WERI-Rb-1 (cell line): ENCODE measurements around the gene TTLL8.

Source experiments
- DNase-seq: peaks from one replicate; pipeline ENCODE4 v3.0.0-alpha.2; 2020
- H3K27ac ChIP-seq: fragments of 250-450 bp; sonication (Bioruptor Pico); 2 replicates; pipeline ENCODE4 v1.5.1; 2020; ENCODE audit warnings: mild to moderate bottlenecking, moderate library complexity
- H3K27me3 ChIP-seq: fragments of 250-450 bp; sonication (Bioruptor Pico); 2 replicates; pipeline ENCODE4 v1.5.1; 2021; ENCODE audit warnings: mild to moderate bottlenecking, low read depth, moderate library complexity; ENCODE audit not compliant: insufficient read depth, severe bottlenecking
- H3K36me3 ChIP-seq: fragments of 250-450 bp; sonication (Bioruptor Pico); 2 replicates; pipeline ENCODE4 v1.5.1; 2020; ENCODE audit warnings: mild to moderate bottlenecking, moderate library complexity
- H3K4me3 ChIP-seq: 2 replicates; pipeline ENCODE4 v1.5.1; 2011; ENCODE audit warnings: low read depth, mild to moderate bottlenecking, control low read depth, low read length
- H3K9me3 ChIP-seq: fragments of 250-450 bp; sonication (Bioruptor Pico); 2 replicates; pipeline ENCODE4 v1.5.1; 2021; ENCODE audit warnings: mild to moderate bottlenecking, moderate library complexity; ENCODE audit not compliant: severe bottlenecking
- CTCF ChIP-seq: IDR thresholded peaks from 2 replicates; pipeline ENCODE4 v1.5.1; 2011; ENCODE audit warnings: low read depth, mild to moderate bottlenecking, control low read depth, inconsistent platforms, low read length

TTLL8 gene

GRCh38 chr22:50058061-50058905 lies at the start of gene TTLL8:
TSS of gene TTLL8 (minus strand) at chr22:50058298.
- Histone ChIP-seq H3K4me3 (no peak within 1 kb of the TSS), H3K27ac (no peak within 1 kb of the TSS), H3K9me3 (no peaks in the 10 kb centered on the region), H3K27me3 (no peaks in the 10 kb centered on the region), H3K36me3 (no peaks in the 10 kb centered on the region)
- TF ChIP-seq CTCF: no peak
- DNase-seq: no peak

- no peaks in the 10 kb centered on the region for H3K36me3 ChIP-seq
Observed at GRCh38 chr22:50107529-50107928, 49.4 kb upstream of the TTLL8 start.

GRCh38 chr22:50105208-50106100 lies 47.4 kb upstream of the TTLL8 start:
- no peaks in the 10 kb centered on the region for H3K27me3 ChIP-seq
- no peak for DNase-seq
- no peaks in the 10 kb centered on the region for H3K9me3 ChIP-seq
- no peaks in the 10 kb centered on the region for H3K36me3 ChIP-seq
- TF ChIP-seq CTCF: no peak
- no peak overlapping the region for H3K4me3 ChIP-seq
- H3K27ac ChIP-seq: no peak overlapping the region

More at GRCh38 chr22:50107529-50107928, 49.4 kb upstream of the TTLL8 start:
- Histone ChIP-seq H3K4me3 (no peak overlapping the region), H3K27ac (no peak overlapping the region), H3K9me3 (no peaks in the 10 kb centered on the region), H3K27me3 (no peaks in the 10 kb centered on the region)
- TF ChIP-seq CTCF: no peak
- no peak for DNase-seq

GRCh38 chr22:50104141-50104544 lies 46.0 kb upstream of the TTLL8 start:
- no peak for TF ChIP-seq CTCF
- Histone ChIP-seq H3K27ac (no peak overlapping the region), H3K9me3 (no peaks in the 10 kb centered on the region), H3K4me3 (no peak overlapping the region), H3K27me3 (no peaks in the 10 kb centered on the region), H3K36me3 (no peaks in the 10 kb centered on the region)
- DNase-seq: no peak

GRCh38 chr22:50102946-50103345 lies 44.8 kb upstream of the TTLL8 start:
- H3K27me3 ChIP-seq: no peaks in the 10 kb centered on the region
- H3K36me3 ChIP-seq: no peaks in the 10 kb centered on the region
- H3K4me3 ChIP-seq: no peak overlapping the region
- no peaks in the 10 kb centered on the region for H3K9me3 ChIP-seq
- TF ChIP-seq CTCF: 0 out of 2 replicates have a peak, but pooled peaks have one; percentile 17
- peak; percentile 33 for DNase-seq
- H3K27ac ChIP-seq: no peak overlapping the region
